Measurements from ENCODE around the gene ASIC3. TPM values are rescaled to one million over a fixed set of nuclear protein-coding genes. Genes with fewer than 3 reads are reported as not detected.

Gene ASIC3
- total and polyA plus RNA-seq, 8 donors = 0.29 to 25.9 (median 3.2) TPM

DNA sequence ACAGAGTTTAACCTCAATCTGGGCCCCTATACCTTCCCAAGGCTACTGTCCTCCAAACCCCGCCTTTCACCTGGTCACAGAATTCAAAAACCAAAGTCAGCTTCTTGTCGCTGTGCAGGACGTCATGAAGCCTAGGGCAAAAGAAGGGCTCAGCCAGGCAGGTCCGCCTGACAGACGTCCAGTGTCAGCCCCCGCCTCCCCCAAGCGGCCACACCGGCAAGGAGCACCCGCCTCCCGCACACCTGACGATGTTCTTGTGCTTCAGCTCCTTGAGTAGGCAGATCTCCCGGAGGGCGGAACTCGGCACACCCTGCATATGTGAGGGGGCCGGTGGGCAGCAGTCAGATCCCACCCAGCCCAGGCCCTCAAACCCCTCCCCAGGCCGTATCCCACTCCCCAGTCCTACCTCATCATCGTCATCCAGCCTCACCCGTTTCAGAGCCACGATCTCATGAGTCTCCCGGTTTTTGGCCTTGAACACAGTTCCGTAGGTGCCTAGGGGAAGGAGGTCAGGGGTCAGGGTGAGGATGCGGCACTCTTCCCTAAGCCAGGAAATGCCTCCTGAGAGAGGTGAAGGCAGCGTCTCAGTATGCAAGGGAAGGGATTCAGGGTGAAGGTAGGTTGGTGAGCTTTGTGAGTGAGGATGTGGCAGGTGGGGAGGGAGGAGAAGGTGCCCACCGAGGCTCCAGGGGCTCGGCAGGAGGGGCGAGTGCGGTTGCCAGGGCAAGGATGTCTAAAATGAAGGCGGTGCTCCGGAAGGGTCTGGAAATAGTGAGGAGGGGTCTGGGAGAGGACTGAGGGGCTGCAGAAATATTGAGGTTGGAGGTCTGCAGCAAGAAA is 8.6 kb downstream of the ASIC3 start:
- TF ChIP-seq, protein P1, sequence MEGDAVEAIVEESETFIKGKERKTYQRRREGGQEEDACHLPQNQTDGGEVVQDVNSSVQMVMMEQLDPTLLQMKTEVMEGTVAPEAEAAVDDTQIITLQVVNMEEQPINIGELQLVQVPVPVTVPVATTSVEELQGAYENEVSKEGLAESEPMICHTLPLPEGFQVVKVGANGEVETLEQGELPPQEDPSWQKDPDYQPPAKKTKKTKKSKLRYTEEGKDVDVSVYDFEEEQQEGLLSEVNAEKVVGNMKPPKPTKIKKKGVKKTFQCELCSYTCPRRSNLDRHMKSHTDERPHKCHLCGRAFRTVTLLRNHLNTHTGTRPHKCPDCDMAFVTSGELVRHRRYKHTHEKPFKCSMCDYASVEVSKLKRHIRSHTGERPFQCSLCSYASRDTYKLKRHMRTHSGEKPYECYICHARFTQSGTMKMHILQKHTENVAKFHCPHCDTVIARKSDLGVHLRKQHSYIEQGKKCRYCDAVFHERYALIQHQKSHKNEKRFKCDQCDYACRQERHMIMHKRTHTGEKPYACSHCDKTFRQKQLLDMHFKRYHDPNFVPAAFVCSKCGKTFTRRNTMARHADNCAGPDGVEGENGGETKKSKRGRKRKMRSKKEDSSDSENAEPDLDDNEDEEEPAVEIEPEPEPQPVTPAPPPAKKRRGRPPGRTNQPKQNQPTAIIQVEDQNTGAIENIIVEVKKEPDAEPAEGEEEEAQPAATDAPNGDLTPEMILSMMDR (IDR thresholded peaks at IDR 0.05) = peak in 2 of 7 experiments; percentile 14 to 21
- TF ChIP-seq POLR2AphosphoS5 (IDR thresholded peaks at IDR 0.05) = no peak
- TF ChIP-seq EP300 (IDR thresholded peaks at IDR 0.05) = no peak
- H3K4me3 ChIP-seq = peak overlapping the region; percentile 69 to 94 (median 82)
- peaks cover 36 to 47% (median 41%) of the 10 kb centered on the region in 4 donors for H3K4me1 ChIP-seq
- peak overlapping the region in 1 of 5 donors; percentile 91 for H3K27ac ChIP-seq
- WGBS, 5 donors = 22 to 27% (median 25%) methylated on average over 26 to 29 of the region's 29 CpGs
- peaks cover 0 to 6% (median 0%) of the 10 kb centered on the region in 3 donors for H3K27me3 ChIP-seq
- DNase-seq = peak; percentile 45 to 64
- no peaks in the 10 kb centered on the region for H3K9me3 ChIP-seq
- H3K36me3 ChIP-seq = peaks cover 0 to 23% (median 12%) of the 10 kb centered on the region in 4 donors
- intact Hi-C loops (cut with DNase I; ENCODE audit: low total_unique reads) = no loop called here

DNA sequence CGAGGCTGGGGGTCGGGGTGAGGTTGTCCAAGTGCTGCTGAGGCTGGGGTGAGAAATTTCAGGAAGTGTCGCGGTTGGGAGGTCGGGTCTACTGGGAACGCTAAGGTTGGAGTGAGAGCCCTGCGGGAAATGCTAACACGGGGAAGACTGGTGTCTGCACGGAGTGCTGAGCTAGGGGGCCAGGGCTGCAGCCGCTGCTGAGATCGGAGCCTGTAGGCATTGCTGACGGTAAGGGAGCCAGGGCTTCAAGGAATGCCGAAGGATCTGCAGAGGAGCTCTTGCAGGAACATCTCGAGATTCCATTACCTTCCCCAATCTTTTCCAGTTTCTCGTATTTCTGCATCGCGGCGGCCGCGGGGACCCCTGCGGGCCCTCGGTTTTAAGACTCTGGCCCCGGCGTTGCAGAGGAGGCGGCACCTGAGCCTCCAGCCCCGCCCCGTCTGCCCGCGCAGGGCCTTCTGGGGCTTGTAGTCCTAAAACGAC is 9.2 kb downstream of the ASIC3 start, which contains the start of gene CDK5:
Gene CDK5, minus strand, starts transcription at position 392 of the 483 bp plus-strand sequence. Its CDS starts 49 bp downstream, at position 343.
- no peaks in the 10 kb centered on the region for H3K27me3 ChIP-seq
- H3K36me3 ChIP-seq = peaks cover 4 to 24% (median 12%) of the 10 kb centered on the region in 4 donors
- 0 to 1% (median 0%) methylated on average over 26 to 30 of the region's 30 CpGs for WGBS, 5 donors
- H3K27ac ChIP-seq = peak within 1 kb of the TSS; percentile 91 to 97 (median 96)
- no peak for DNase-seq
- peaks cover 42 to 53% (median 48%) of the 10 kb centered on the region in 4 donors for H3K4me1 ChIP-seq
- H3K4me3 ChIP-seq = peak within 1 kb of the TSS; percentile 69 to 94 (median 82)
- intact Hi-C loops (cut with DNase I; ENCODE audit: low total_unique reads) = no loop called here
- H3K9me3 ChIP-seq = no peaks in the 10 kb centered on the region
- TF ChIP-seq POLR2A (IDR thresholded peaks at IDR 0.05) (no peak), POLR2AphosphoS5 (IDR thresholded peaks at IDR 0.05) (no peak), EP300 (IDR thresholded peaks at IDR 0.05) (no peak)
- TF ChIP-seq, protein P1 (IDR thresholded peaks at IDR 0.05) = no peak

DNA sequence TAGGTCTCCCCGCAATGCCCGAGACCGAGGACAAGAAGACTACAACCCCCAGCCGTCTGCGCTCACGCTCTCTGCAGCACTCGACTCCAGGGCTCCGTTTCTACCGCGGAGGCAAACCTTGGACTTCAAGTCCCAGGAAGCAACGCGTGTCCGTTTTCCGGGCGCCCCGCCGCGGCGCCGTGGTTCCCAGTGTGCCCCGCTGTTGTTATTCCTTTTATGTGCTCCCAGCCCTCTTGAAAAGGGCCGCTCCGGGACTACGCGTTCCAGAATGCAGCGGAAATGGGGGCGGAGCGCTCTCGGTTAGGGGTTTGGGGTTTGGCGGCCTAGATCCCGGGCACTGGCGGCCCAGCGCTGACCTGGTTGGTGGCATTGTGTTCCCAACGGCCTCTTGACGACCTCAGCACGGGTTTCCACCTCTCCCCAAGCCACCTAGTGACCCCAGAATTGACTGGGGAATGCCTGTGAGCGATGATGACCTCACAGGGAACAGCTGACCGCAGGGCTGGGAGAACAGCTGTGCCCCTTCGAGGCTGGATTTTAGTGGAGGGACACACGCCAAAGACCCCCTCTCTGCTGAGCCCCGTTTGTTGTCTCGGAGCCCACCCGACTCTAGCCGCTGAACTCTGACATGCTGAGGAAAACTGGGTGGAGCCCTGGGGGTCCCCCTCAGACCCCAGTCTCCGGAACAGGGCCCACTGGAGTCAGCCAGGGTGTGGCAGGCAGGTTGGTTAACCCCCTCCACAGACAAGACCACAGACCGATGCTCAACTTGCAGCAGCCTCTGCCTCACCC is 9.9 kb downstream of the ASIC3 start:
- Histone ChIP-seq H3K27ac (peak overlapping the region; percentile 91 to 97 (median 96)), H3K9me3 (no peaks in the 10 kb centered on the region), H3K4me1 (peaks cover 48 to 60% (median 54%) of the 10 kb centered on the region in 4 donors), H3K36me3 (peaks cover 4 to 24% (median 10%) of the 10 kb centered on the region in 4 donors), H3K27me3 (no peaks in the 10 kb centered on the region), H3K4me3 (peak overlapping the region; percentile 69 to 94 (median 82))
- WGBS, 5 donors = 0 to 2% (median 1%) methylated on average over 21 to 46 of the region's 46 CpGs
- DNase-seq = peak; percentile 99 to 100
- TF ChIP-seq EP300 (IDR thresholded peaks at IDR 0.05) = no peak
- TF ChIP-seq, protein P1 (IDR thresholded peaks at IDR 0.05) = peak in 1 of 7 experiments; percentile 15
- TF ChIP-seq POLR2A (IDR thresholded peaks at IDR 0.05) = peak in 1 of 4 donors; percentile 73
- TF ChIP-seq POLR2AphosphoS5 (IDR thresholded peaks at IDR 0.05) = peak; percentile 78 to 91 (median 86)
- intact Hi-C loops (cut with DNase I; ENCODE audit: low total_unique reads) = no loop called here

All from stomach (tissue), 9 donors.